Ramos (cell line): ENCODE measurements around the gene AMT.
"Not testable (repeated sequence)": the region's sequence is repeated elsewhere in the genome, so short reads cannot be mapped to it uniquely, and the experiment has no call there.

Experiments used
- in situ Hi-C: fragments of 300-500 bp; cut with MboI; formaldehyde crosslinking; loops from one replicate; pipeline ENCODE4 v1.14.3; 2022; ENCODE audit warnings: low sequenced_read_pairs; ENCODE audit not compliant: unreplicated experiment

AMT gene

DNA sequence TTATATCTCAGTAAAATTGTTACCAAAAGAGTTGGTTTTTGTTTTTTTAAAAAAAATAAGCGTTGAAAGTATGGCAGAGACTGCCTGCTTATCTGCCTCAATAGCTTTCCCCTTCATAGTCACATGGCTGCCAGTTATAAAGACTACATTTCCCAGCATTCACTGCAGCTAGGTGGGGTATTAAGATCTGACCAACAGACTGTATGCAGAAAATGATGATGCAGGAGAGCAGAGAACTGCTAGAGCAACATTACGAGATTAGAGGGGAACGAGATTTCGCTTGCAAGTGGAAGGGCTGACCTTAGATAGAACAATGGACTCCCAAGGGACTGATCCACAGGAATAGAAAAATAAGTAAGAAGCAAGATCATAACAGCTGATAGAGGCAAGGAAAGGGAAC lies 24.8 kb downstream of the AMT start:
- in situ Hi-C loops: no loop called here

DNA sequence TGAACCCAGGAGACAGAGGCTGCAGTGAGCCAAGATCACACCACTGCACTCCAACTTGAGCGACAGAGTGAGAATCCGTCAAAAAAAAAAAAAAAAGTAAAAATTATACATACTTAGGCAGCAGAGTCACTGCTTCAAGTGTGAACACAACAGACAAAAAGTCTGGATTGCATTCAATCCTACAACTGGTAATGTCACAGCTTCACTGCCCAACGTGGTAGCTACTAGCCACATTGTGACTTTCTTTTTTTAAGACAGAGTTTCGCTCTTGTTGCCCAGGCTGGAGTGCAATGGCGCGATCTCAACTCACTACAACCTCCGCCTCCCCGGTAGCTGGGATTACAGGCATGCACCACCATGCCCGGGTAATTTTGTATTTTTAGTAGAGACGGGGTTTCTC lies 31.0 kb downstream of the AMT start:
- in situ Hi-C loops: not testable (repeated sequence)

DNA sequence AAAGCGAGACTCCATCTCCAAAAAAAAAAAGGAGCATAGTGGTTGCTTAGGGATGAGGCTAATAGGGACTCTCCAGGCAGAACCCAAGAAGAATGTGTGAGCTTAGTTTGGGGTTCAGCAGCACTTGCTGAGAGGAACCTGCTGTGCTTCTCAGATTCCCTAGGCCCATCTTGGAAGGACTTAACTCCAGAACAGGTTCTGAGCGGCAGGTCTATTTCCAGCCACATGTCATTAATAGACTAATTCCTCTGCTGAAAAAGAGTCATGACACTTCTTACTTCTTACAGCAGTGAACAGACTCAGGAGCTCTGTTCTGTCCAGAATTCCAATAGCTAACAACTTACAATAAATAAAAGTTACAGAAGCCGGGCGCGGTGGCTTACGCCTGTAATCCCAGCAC lies 33.0 kb downstream of the AMT start:
- in situ Hi-C loops: no loop called here

DNA sequence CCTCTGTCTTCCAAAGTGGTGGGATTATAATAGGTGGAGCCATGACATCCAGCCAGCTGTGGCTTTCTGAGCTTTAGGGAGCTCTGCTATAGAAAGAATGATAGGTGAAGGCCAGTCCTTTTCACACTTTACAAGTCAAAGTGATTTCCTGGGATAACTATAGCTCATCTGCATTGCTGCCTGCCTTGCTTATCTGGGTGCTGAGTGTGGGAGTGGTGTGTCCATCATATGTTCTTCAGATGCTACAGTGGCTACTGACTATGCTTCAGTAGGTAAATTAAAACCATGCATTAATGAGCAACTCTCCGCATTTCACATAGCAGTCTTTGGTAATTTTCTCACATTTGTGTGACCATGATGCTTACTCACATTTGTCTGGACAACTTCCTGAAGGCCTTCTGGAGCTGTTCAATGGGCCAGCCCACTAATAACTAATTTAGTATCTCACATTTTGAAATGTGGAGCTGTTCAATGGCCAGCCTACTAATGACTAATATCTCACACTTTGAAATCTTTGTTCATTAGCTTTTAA lies 33.9 kb downstream of the AMT start:
- in situ Hi-C loops: no loop called here

DNA sequence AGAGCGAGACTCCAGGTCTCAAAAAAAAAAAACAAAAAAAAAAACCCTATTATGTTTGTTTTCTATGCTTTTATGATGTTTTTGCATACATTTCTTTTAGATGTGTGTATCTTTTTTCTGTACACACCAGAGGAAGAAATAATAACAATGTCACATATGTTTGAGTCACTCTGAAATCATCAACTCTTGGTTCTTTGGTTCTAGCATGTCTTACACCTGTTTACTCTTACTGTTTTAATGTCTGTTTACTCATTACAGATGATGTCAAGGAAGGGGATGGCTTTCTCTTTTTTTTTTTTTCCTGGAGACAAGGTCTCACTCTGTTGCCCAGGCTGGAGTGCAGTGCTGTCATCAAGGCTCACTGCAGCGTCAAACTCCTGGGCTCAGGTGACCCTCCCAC lies 34.6 kb downstream of the AMT start:
- in situ Hi-C loops: no loop called here

DNA sequence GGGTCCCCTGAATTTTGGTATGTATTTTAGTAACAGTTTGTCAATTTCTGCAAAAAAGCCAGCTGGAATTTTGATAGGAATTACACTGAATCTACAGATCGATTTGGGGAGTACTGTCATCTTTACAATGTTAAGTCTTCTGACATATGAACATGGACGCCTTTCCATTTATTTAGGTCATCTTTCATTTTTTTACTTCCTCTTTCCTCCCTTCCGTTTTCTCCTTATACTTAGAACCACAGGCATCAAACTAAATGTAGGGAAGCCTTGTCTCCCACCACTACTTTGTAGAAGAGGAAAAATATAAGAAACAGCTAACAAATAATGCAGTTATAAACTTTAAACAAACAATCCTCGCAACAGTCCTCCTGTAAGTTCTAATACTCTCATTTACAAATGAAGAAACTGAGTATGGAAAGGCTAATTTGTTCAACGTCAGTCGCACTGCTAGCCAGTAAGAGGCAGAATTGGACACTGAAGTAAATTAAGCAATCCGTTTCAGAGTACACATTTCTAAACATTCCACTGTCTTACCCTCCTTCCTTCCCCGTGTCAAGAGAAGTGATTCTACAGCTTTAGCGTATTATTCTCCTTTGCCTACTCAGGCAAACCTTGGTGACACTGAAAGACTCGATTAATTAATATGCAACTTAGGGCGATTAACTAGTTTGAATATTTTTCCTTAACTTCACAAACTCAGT lies 36.1 kb downstream of the AMT start:
- in situ Hi-C loops: no loop called here

DNA sequence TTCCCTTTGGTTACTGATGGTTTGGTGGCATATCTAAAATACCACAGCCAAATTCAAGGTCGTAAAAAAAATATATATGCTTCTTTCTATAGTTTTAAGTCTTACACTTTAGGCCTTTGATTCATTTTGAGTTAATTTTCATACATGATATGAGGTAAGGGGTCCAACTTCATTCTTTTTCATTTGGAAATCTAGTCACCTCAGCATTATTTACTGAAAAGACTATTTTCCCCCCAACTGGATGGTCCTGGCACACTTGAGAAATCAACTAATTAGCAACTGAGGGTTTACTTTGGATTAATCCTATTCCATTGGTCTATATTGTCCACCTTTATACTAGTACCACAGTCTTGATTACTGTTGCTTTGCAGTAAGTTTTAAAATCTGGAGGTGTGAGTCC lies 36.7 kb downstream of the AMT start:
- in situ Hi-C loops: no loop called here

DNA sequence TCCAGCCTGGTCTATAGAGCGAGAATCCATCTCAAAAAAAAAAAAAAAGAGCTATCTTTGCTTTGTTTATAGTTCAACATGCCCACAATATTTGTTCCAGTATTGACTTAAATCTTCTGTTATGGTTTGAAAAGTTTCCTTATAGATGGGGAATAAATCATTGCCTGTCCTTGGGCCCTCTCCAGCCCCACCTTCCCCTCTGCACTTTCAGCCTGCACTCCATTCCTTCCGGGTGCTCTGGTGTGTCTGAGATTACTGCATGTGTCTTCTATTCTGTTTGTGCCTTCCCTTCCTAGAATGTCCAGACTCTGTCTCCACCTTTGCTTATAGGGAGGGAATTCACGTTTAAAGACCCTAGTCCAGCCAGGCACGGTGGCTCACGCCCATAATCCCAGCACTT lies 38.9 kb downstream of the AMT start:
- in situ Hi-C loops: no loop called here

DNA sequence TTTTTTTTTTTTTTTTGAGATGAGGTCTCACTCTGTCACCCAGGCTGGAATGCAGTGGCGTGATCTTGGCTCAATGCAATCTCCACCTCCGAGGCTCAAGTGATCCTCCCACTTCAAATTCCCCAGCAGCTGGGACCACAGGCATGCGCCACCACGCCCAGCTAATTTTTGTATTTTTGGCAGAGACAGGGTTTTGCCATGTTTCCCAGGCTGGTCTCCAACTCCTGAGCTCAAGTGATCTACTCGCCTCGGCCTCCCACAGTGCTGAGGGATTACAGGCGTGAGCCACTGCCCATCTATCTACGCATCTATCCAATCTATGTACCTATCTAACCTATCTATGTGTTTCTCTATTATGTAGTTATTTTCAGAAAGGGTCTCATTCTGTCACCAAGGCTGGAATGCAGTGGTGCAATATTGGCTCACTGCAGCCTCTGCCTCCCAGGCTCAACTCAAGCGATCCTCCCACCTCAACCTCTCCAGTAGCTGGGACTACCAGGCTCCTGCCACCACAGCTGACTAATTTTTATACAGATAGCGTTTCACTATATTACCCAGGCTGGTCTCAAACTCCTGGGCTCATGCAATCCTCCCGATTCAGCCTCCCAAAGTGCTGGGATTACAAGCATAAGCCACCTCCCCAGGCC lies 43.9 kb downstream of the AMT start:
- in situ Hi-C loops: no loop called here

DNA sequence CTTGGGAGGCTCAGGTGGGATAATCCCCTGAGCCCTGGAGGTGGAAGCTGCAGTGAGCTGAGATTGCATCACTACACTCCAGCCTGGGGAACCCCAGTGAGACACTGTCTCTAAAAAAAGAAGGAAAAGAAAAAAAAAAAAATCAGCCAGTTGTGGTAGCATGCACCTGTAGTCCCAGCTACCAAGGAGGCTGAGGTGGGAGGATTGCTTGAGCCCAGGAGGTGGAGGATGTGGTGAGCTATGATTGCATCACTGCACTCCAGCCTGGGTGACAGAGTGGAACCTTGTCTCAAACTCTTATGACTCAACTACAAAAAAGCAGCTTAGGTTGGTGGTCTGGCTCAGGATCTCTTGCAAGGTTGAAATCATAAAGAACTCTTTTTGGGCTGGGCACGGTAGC lies 44.8 kb downstream of the AMT start:
- in situ Hi-C loops: no loop called here

DNA sequence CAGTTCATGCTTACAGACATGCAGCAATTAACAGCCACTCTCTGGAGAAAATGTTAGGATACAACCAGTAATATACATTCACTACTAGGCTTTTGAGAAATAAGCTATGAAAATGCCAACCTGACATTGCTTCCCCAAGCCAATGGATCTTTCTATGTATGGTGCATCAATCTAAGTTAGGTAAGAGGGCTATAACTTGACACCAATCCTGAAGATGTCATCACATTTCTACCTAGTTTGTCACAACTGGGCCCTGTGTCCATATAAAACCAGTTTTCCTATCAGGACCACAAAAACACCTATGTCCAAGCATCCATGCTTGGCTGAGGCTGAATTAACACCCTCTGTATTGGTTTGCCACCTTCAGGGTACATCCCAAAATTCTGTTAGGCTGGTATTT lies 50.3 kb downstream of the AMT start:
- in situ Hi-C loops: no loop called here

DNA sequence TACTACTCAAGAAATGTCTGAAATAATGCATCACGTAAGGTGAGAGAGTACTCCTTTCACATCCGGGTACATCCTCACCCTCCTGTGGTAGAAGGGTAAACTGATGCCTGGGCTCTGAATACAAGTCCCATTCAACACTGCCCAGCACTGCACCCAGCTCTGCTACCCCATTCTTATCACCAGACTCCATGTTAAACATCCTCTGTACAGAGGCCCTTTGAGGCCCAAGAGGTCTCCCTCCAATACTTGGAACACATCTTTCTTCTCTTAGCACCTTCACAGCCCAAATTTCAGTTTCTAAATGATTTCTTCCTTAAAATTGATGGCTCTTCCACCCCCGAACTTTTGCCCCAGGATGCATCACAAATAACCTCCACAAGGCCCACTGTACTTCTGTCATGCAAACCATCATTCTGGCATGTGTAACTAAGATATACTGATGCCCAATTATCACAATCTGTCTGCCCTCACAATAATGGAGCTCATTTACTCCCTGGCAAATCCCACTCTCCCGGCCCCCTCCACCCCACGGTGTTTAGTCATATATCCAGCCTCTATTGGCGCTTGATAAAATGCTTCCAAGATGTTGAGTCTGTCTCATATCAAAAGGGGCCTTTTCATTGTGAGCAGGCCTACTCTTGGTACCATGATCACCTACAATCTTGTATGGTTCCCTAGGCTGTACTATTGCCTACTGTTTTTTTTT lies 51.5 kb downstream of the AMT start:
- in situ Hi-C loops: no loop called here
